Gastroesophageal sphincter (tissue), 4 donors: ENCODE results near the gene KIAA1614. TPM values are rescaled to one million over a fixed set of nuclear protein-coding genes. Genes with fewer than 3 reads are reported as not detected.

Source experiments
- ATAC-seq: fragments of 150-250 bp; one replicate; pipeline ENCODE4 v1.9.1; 2016; ENCODE audit warnings: mild to moderate bottlenecking, moderate library complexity
- H3K27ac ChIP-seq, 4 donors: fragments of 200-600 bp; sonication (generic) in 3 of 4; 1 replicate in 3 of 4; 2 replicates in 1 of 4; pipeline ENCODE4 v1.5.1; 2016 to 2019
- H3K27me3 ChIP-seq: fragments of 200-600 bp; sonication (generic); one replicate; pipeline ENCODE4 v1.5.1; 2019
- H3K36me3 ChIP-seq, 2 donors: fragments of 200-600 bp; sonication (generic); one replicate each; pipeline ENCODE4 v1.5.1; 2019; ENCODE audit warnings: control low read depth in 1 of 2
- H3K4me1 ChIP-seq, 3 donors: fragments of 200-600 bp; sonication (generic); 1 replicate in 2 of 3; 2 replicates in 1 of 3; pipeline ENCODE4 v1.5.1; 2016 to 2019; ENCODE audit warnings: control low read depth in 2 of 3
- H3K4me3 ChIP-seq, 2 donors: fragments of 200-600 bp; sonication (generic); one replicate each; pipeline ENCODE4 v1.5.1; 2019; ENCODE audit warnings: mild to moderate bottlenecking in 1 of 2, moderate library complexity in 1 of 2
- H3K9me3 ChIP-seq, 3 donors: fragments of 200-600 bp; sonication (generic); one replicate each; pipeline ENCODE4 v1.5.1; 2017 to 2019; ENCODE audit warnings: control low read depth in 2 of 3
- CTCF ChIP-seq, 4 experiments: fragments of 200-600 bp in 2 of 4; fragments of 450-650 bp in 2 of 4; sonication (generic) in 1 of 4; IDR thresholded peaks; one replicate each; pipeline ENCODE4 v1.5.1; 2017 to 2019; ENCODE audit warnings: antibody characterized with exemption in 4 of 4, mild to moderate bottlenecking in 2 of 4, moderate library complexity in 2 of 4
- EP300 ChIP-seq: sonication (generic); formaldehyde crosslinking; IDR thresholded peaks from one replicate; pipeline ENCODE4 v1.6.1; 2017; ENCODE audit warnings: antibody characterized with exemption, mild to moderate bottlenecking
- POLR2A ChIP-seq, 2 donors: fragments of 450-650 bp; IDR thresholded peaks; one replicate each; pipeline ENCODE4 v1.6.1; 2017; ENCODE audit warnings: antibody characterized with exemption in 2 of 2, mild to moderate bottlenecking in 2 of 2, moderate library complexity in 1 of 2
- POLR2AphosphoS5 ChIP-seq: sonication (generic); formaldehyde crosslinking; IDR thresholded peaks from one replicate; pipeline ENCODE4 v1.6.1; 2017; ENCODE audit warnings: antibody characterized with exemption
- WGBS, 2 donors: methylation state at CpG; one replicate each; pipeline ENCODE4 v1.1.5; 2018; ENCODE audit warnings: low coverage in 1 of 2; 5-methylcytosine and 5-hydroxymethylcytosine counted together
- total RNA-seq, 4 donors: library from RNA; depleted of rRNA; stranded (reverse); fragments of >200 nt; gene quantifications; one replicate each; pipeline ENCODE4 v1.1.0, GENCODE V29; 2016

Gene KIAA1614
- total RNA-seq, 4 donors from 2014 or later = 11.2 to 30.9 (median 16.7) TPM

- TF ChIP-seq POLR2A (IDR thresholded peaks at IDR 0.05) (no peak), EP300 (no peak), CTCF (IDR thresholded peaks at IDR 0.05) (no peak), POLR2AphosphoS5 (no peak)
- Histone ChIP-seq H3K4me3 (peak overlapping the region; percentile 70 to 76), H3K36me3 (peaks cover 0 to 8% of the 10 kb centered on the region in 2 donors), H3K4me1 (peaks cover 2 to 56% (median 8%) of the 10 kb centered on the region in 3 donors), H3K27ac (peak overlapping the region; percentile 70 to 96 (median 94)), H3K27me3 (no peaks in the 10 kb centered on the region), H3K9me3 (no peaks in the 10 kb centered on the region)
- ATAC-seq = peak; percentile 17
- WGBS, 2 donors = 8 to 18% methylated on average over 5 to 12 of the region's 17 CpGs
These were observed 981 bp upstream of the KIAA1614 start for GRCh38 chr1:180911640-180912191.

- Histone ChIP-seq H3K9me3 (no peaks in the 10 kb centered on the region), H3K27me3 (no peaks in the 10 kb centered on the region), H3K27ac (peak overlapping the region; percentile 70 to 96 (median 94)), H3K4me1 (peaks cover 2 to 56% (median 8%) of the 10 kb centered on the region in 3 donors), H3K4me3 (peak overlapping the region; percentile 70 to 76), H3K36me3 (peaks cover 0 to 14% of the 10 kb centered on the region in 2 donors)
- no peak for TF ChIP-seq POLR2A (IDR thresholded peaks at IDR 0.05)
- no peak for TF ChIP-seq POLR2AphosphoS5
- TF ChIP-seq EP300 = no peak
- no peak for TF ChIP-seq CTCF (IDR thresholded peaks at IDR 0.05)
- 0% methylated on average over 1 of the region's 71 CpGs; no CpG with 5 or more reads in 1 of the 2 donors for WGBS, 2 donors
- ATAC-seq = peak; percentile 37
These were observed 391 bp upstream of the KIAA1614 start for GRCh38 chr1:180912211-180912800.

GRCh38 chr1:180915426-180915965, 2.8 kb downstream of the KIAA1614 start:
- Histone ChIP-seq H3K36me3 (peaks cover 0 to 46% of the 10 kb centered on the region in 2 donors), H3K4me3 (no peak overlapping the region), H3K27me3 (no peaks in the 10 kb centered on the region), H3K4me1 (peaks cover 2 to 40% (median 8%) of the 10 kb centered on the region in 3 donors), H3K27ac (no peak overlapping the region), H3K9me3 (no peaks in the 10 kb centered on the region)
- no peak for ATAC-seq
- TF ChIP-seq POLR2AphosphoS5 (no peak), EP300 (no peak), POLR2A (IDR thresholded peaks at IDR 0.05) (no peak), CTCF (IDR thresholded peaks at IDR 0.05) (no peak)
- 84 to 94% methylated on average over 5 of the region's 11 CpGs for WGBS, 2 donors

- TF ChIP-seq POLR2A (IDR thresholded peaks at IDR 0.05) (no peak), CTCF (IDR thresholded peaks at IDR 0.05) (no peak), EP300 (no peak), POLR2AphosphoS5 (no peak)
- no peak for ATAC-seq
- H3K4me1 ChIP-seq = peaks cover 2 to 33% (median 8%) of the 10 kb centered on the region in 3 donors
- 80% methylated on average over 3 of the region's 17 CpGs; no CpG with 5 or more reads in 1 of the 2 donors for WGBS, 2 donors
- no peaks in the 10 kb centered on the region for H3K27me3 ChIP-seq
- H3K4me3 ChIP-seq = no peak overlapping the region
- peaks cover 0 to 49% of the 10 kb centered on the region in 2 donors for H3K36me3 ChIP-seq
- no peaks in the 10 kb centered on the region for H3K9me3 ChIP-seq
- no peak overlapping the region for H3K27ac ChIP-seq
These were observed 3.5 kb downstream of the KIAA1614 start for GRCh38 chr1:180916012-180916770.
